Measurements from ENCODE around the gene OR6P1. TPM values are rescaled to one million over a fixed set of nuclear protein-coding genes. Genes with fewer than 3 reads are reported as not detected.

OR6P1 gene
- not detected for total RNA-seq

DNA sequence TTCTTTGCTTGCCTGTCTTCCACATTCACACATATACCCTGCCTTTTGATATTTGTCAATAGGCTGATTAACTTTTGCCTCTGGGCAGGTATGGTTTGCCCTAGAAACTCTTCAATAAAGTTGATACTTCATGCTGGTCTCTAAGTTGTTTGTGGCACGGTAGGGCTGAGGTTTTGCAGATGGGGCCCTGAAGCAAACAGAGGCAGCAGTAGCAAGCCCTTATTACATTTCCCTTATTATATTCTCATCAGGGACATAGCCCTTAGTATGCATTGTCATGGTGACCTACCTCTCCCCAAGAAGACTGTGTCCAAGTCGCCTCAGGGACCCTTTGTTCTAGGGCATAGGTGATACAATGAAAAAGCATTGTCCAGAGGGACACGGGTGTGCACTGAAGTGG, at the start of gene OR6P1:
OR6P1 (minus strand) TSS at position 101 of the 400 bp plus-strand sequence. CDS start 6,976 bp downstream, outside the sequence.
- Mint-ChIP-seq H3K4me1 (ENCODE audit: low read depth) (no peaks in the 10 kb centered on the region), H3K9me3 (no peaks in the 10 kb centered on the region), H3K4me3 (no peak within 1 kb of the TSS), H3K27ac (no peak within 1 kb of the TSS), H3K27me3 (ENCODE audit: low read depth) (peaks cover 12% of the 10 kb centered on the region), H3K36me3 (ENCODE audit: low read depth) (no peaks in the 10 kb centered on the region)
- no peak for DNase-seq
- CTCF ChIA-PET, result interaction anchor here (1.5 kb wide), 1 partner anchor 32 kb away, joined by 3 read pairs; no protein-coding TSS in a partner anchor
- intact Hi-C loops (cut with micrococcal nuclease), result no loop called here

GRCh38 chr1:158613764-158614163, 43.4 kb upstream of the OR6P1 start:
- intact Hi-C loops (cut with micrococcal nuclease), result no loop called here

GRCh38 chr1:158611916-158612315, 41.5 kb upstream of the OR6P1 start:
- H3K4me3 Mint-ChIP-seq, result no peak overlapping the region
- intact Hi-C loops (cut with micrococcal nuclease), result no loop called here
- peaks cover 3% of the 10 kb centered on the region for H3K4me1 Mint-ChIP-seq (ENCODE audit: low read depth)
- DNase-seq, result no peak
- no peak overlapping the region for H3K27ac Mint-ChIP-seq
- H3K27me3 Mint-ChIP-seq (ENCODE audit: low read depth), result peaks cover 2% of the 10 kb centered on the region
- H3K9me3 Mint-ChIP-seq, result no peaks in the 10 kb centered on the region
- no peaks in the 10 kb centered on the region for H3K36me3 Mint-ChIP-seq (ENCODE audit: low read depth)
- CTCF ChIA-PET, result no interaction called here

More at GRCh38 chr1:158613764-158614163, 43.4 kb upstream of the OR6P1 start:
- CTCF ChIA-PET, result no interaction called here
- Mint-ChIP-seq H3K27me3 (ENCODE audit: low read depth) (peaks cover 3% of the 10 kb centered on the region), H3K27ac (no peak overlapping the region), H3K36me3 (ENCODE audit: low read depth) (no peaks in the 10 kb centered on the region), H3K4me1 (ENCODE audit: low read depth) (peaks cover 3% of the 10 kb centered on the region), H3K9me3 (no peaks in the 10 kb centered on the region), H3K4me3 (no peak overlapping the region)
- DNase-seq, result no peak

GRCh38 chr1:158607296-158607695, 36.9 kb upstream of the OR6P1 start:
- no peak overlapping the region for H3K4me3 Mint-ChIP-seq
- H3K27me3 Mint-ChIP-seq (ENCODE audit: low read depth), result peaks cover 2% of the 10 kb centered on the region
- H3K9me3 Mint-ChIP-seq, result no peaks in the 10 kb centered on the region
- no peak for DNase-seq
- intact Hi-C loops (cut with micrococcal nuclease), result no loop called here
- CTCF ChIA-PET, result no interaction called here
- H3K4me1 Mint-ChIP-seq (ENCODE audit: low read depth), result peaks cover 3% of the 10 kb centered on the region
- H3K36me3 Mint-ChIP-seq (ENCODE audit: low read depth), result no peaks in the 10 kb centered on the region
- H3K27ac Mint-ChIP-seq, result no peak overlapping the region

DNA sequence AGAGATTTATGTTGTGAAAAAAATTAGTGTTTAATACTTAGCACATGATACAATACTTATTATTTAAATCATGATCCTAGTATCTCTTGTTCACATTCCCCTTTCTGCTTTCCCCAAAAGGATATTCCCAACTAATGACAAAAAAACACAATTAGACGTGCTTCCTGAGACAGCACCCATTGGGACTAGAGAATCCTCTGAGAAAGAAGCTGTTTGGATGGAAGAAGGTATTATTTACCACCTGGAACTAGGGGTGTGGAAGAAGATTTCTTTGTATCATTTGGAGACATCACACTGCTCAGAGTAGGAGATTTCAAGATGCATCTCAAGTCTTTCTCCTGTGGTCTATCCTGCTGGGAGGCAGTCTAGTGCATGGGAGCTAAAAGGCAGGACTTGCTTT, 34.6 kb upstream of the OR6P1 start, which contains the start of gene OR10Z1:
OR10Z1 (plus strand) TSS at position 301 of the 400 bp plus-strand sequence. CDS start 1,171 bp downstream, outside the sequence.
- no peak for DNase-seq
- no peaks in the 10 kb centered on the region for H3K4me1 Mint-ChIP-seq (ENCODE audit: low read depth)
- peaks cover 5% of the 10 kb centered on the region for H3K27me3 Mint-ChIP-seq (ENCODE audit: low read depth)
- no peak within 1 kb of the TSS for H3K4me3 Mint-ChIP-seq
- H3K9me3 Mint-ChIP-seq, result no peaks in the 10 kb centered on the region
- no peak within 1 kb of the TSS for H3K27ac Mint-ChIP-seq
- no peaks in the 10 kb centered on the region for H3K36me3 Mint-ChIP-seq (ENCODE audit: low read depth)
- intact Hi-C loops (cut with micrococcal nuclease), result no loop called here
- CTCF ChIA-PET, result no interaction called here

DNA sequence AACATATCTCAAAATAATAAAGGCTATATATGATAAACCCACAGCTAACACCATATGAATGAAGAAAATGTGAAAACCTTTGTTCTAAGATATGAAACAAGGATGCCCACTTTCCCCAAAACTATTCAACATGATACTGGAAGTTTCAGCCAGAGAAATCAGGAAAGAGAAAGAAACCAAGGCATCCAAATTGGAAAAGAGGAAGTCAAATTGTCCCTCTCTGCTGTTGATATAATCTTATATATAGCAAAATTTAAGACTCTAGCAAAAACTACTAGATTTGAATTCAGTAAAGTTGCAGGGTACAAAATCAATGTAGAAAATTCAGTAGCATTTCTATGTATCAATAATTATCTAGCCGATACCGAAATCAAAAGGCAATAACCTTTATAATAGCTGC, 30.4 kb upstream of the OR6P1 start:
- Mint-ChIP-seq H3K4me3 (no peak overlapping the region), H3K27me3 (ENCODE audit: low read depth) (peaks cover 15% of the 10 kb centered on the region), H3K9me3 (peaks cover 16% of the 10 kb centered on the region), H3K27ac (no peak overlapping the region), H3K36me3 (ENCODE audit: low read depth) (no peaks in the 10 kb centered on the region), H3K4me1 (ENCODE audit: low read depth) (no peaks in the 10 kb centered on the region)
- CTCF ChIA-PET, result no interaction called here
- intact Hi-C loops (cut with micrococcal nuclease), result no loop called here
- no peak for DNase-seq

DNA sequence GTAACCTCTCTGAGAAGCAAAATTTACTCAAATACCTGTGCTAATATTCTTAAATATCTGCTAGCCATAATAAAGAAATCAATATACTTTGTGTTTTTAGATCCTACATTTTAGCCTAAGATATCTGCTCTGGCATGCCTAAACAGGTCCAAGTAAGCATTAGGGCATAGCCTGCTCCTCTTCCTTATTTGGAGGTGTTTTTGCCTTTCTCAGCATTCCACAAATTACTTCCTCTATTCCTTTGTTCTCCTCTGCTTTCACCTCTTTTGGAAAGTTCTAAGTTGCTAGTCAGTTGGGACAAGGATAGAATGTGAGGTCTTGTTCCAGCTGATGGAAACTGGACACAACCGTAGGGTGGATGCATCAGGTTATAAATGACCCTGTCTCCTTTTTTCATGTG, 16.6 kb upstream of the OR6P1 start:
- CTCF ChIA-PET, result no interaction called here

GRCh38 chr1:158583962-158584361, 13.6 kb upstream of the OR6P1 start:
- no peak overlapping the region for H3K27ac Mint-ChIP-seq
- no peaks in the 10 kb centered on the region for H3K4me1 Mint-ChIP-seq (ENCODE audit: low read depth)
- H3K4me3 Mint-ChIP-seq, result no peak overlapping the region
- no peaks in the 10 kb centered on the region for H3K36me3 Mint-ChIP-seq (ENCODE audit: low read depth)
- peaks cover 3% of the 10 kb centered on the region for H3K27me3 Mint-ChIP-seq (ENCODE audit: low read depth)
- H3K9me3 Mint-ChIP-seq, result peaks cover 4% of the 10 kb centered on the region
- intact Hi-C loops (cut with micrococcal nuclease), result no loop called here
- CTCF ChIA-PET, result no interaction called here
- no peak for DNase-seq

More for the DNA sequence above, 16.6 kb upstream of the OR6P1 start:
- DNase-seq, result no peak
- H3K27ac Mint-ChIP-seq, result no peak overlapping the region
- no peaks in the 10 kb centered on the region for H3K36me3 Mint-ChIP-seq (ENCODE audit: low read depth)
- no peaks in the 10 kb centered on the region for H3K4me1 Mint-ChIP-seq (ENCODE audit: low read depth)
- H3K27me3 Mint-ChIP-seq (ENCODE audit: low read depth), result peaks cover 5% of the 10 kb centered on the region
- H3K4me3 Mint-ChIP-seq, result no peak overlapping the region
- H3K9me3 Mint-ChIP-seq, result peaks cover 4% of the 10 kb centered on the region
- intact Hi-C loops (cut with micrococcal nuclease), result no loop called here

- Mint-ChIP-seq H3K9me3 (no peaks in the 10 kb centered on the region), H3K36me3 (ENCODE audit: low read depth) (no peaks in the 10 kb centered on the region), H3K27ac (no peak within 1 kb of the TSS), H3K27me3 (ENCODE audit: low read depth) (peaks cover 9% of the 10 kb centered on the region), H3K4me3 (no peak within 1 kb of the TSS), H3K4me1 (ENCODE audit: low read depth) (no peaks in the 10 kb centered on the region)
- intact Hi-C loops (cut with micrococcal nuclease), result no loop called here
- CTCF ChIA-PET, result no interaction called here
- DNase-seq, result no peak
Observed at GRCh38 chr1:158579733-158580132, 9.4 kb upstream of the OR6P1 start, which contains the start of gene OR10X1. Gene OR10X1, minus strand, starts transcription at chr1:158579899. Its CDS starts 0 bp downstream, at chr1:158579899.

GRCh38 chr1:158577561-158577960, 7.2 kb upstream of the OR6P1 start:
- H3K36me3 Mint-ChIP-seq (ENCODE audit: low read depth), result no peaks in the 10 kb centered on the region
- H3K4me1 Mint-ChIP-seq (ENCODE audit: low read depth), result no peaks in the 10 kb centered on the region
- no peak for DNase-seq
- intact Hi-C loops (cut with micrococcal nuclease), result no loop called here
- H3K27me3 Mint-ChIP-seq (ENCODE audit: low read depth), result peaks cover 12% of the 10 kb centered on the region
- no peaks in the 10 kb centered on the region for H3K9me3 Mint-ChIP-seq
- H3K4me3 Mint-ChIP-seq, result no peak overlapping the region
- H3K27ac Mint-ChIP-seq, result no peak overlapping the region
- CTCF ChIA-PET, result no interaction called here

DNA sequence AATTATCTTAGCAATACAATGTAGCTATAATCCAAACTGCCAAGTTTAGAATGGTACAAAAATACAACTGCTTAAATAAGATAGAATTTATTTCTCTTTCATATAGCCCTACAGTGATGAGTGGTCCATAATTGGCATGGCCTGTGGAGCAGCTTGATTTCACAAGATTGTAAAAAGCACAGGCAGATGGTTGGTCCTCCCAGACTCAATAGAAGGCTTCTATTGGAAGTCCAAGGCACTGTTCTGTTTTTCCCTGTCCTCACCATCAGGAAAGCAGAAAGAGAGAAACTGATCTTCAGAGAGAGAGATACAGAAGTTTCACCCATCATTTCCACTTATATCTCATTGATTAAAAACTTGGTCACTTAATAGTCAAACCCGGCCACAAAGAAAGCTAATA, 1.8 kb upstream of the OR6P1 start:
- Mint-ChIP-seq H3K27me3 (ENCODE audit: low read depth) (peaks cover 12% of the 10 kb centered on the region), H3K4me3 (no peak overlapping the region), H3K4me1 (ENCODE audit: low read depth) (no peaks in the 10 kb centered on the region), H3K9me3 (no peaks in the 10 kb centered on the region), H3K36me3 (ENCODE audit: low read depth) (no peaks in the 10 kb centered on the region), H3K27ac (no peak overlapping the region)
- intact Hi-C loops (cut with micrococcal nuclease), result no loop called here
- no peak for DNase-seq
- CTCF ChIA-PET, result no interaction called here

DNA sequence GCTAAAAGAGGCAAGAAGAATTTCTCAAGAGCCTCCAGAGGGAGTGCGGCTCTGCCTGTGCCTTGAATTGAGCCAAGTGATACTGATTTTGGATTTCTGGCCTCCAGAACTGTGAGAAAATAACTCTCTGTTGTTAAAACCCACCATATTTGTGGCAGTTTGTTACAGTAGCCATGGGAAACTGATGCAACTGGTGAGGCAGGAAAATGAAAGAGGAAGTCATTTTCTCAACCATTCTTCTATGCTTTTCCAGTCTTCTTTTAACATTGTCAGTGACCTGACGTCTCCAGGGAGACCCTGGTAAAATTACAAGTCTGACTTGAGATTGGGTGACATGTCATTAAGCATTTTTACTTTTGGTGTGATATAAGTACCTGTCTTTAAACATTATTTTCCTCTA, 5.8 kb downstream of the OR6P1 start:
- peaks cover 12% of the 10 kb centered on the region for H3K27me3 Mint-ChIP-seq (ENCODE audit: low read depth)
- H3K36me3 Mint-ChIP-seq (ENCODE audit: low read depth), result no peaks in the 10 kb centered on the region
- DNase-seq, result no peak
- no peaks in the 10 kb centered on the region for H3K9me3 Mint-ChIP-seq
- intact Hi-C loops (cut with micrococcal nuclease), result no loop called here
- no peak overlapping the region for H3K4me3 Mint-ChIP-seq
- CTCF ChIA-PET, result no interaction called here
- H3K4me1 Mint-ChIP-seq (ENCODE audit: low read depth), result no peaks in the 10 kb centered on the region
- H3K27ac Mint-ChIP-seq, result no peak overlapping the region

GRCh38 chr1:158563853-158564252, 6.5 kb downstream of the OR6P1 start:
- DNase-seq, result no peak
- intact Hi-C loops (cut with micrococcal nuclease), result no loop called here
- Mint-ChIP-seq H3K36me3 (ENCODE audit: low read depth) (no peaks in the 10 kb centered on the region), H3K4me3 (no peak overlapping the region), H3K4me1 (ENCODE audit: low read depth) (no peaks in the 10 kb centered on the region), H3K27ac (no peak overlapping the region), H3K9me3 (no peaks in the 10 kb centered on the region), H3K27me3 (ENCODE audit: low read depth) (peaks cover 16% of the 10 kb centered on the region)
- CTCF ChIA-PET, result interaction anchor here (1.0 kb wide), 1 partner anchor 43 kb away, joined by 3 read pairs; no protein-coding TSS in a partner anchor

All from activated naive CD4-positive, alpha-beta T cell treated with anti-CD3 and anti-CD28 coated beads for 36 hours (primary cell).